Neural cell (in vitro differentiated cells): ENCODE results near the gene LRBA. TPM values are rescaled to one million over a fixed set of nuclear protein-coding genes. Genes with fewer than 3 reads are reported as not detected.

Experiments used
- H2AFZ ChIP-seq: fragments of 200-600, 300-800 bp; sonication (generic), shearing (Covaris generic); 2 replicates; pipeline ENCODE4 v1.6.0; 2014; ENCODE audit warnings: low read depth, mild to moderate bottlenecking, antibody characterized with exemption, low read length, moderate library complexity
- H3F3A ChIP-seq: fragments of 200-600 bp; shearing (Covaris generic); 2 replicates; pipeline ENCODE4 v1.6.1; 2016; ENCODE audit warnings: mild to moderate bottlenecking, moderate library complexity, mixed read lengths, antibody characterized with exemption, low read length; ENCODE audit not compliant: insufficient read depth, poor library complexity, severe bottlenecking
- H3K27ac ChIP-seq: fragments of 200-600, 300-800 bp; sonication (generic), shearing (Covaris generic); 2 replicates; pipeline ENCODE4 v1.5.1; 2014; ENCODE audit warnings: mild to moderate bottlenecking, low read length, moderate library complexity
- H3K27me3 ChIP-seq: fragments of 300-800, 200-600 bp; sonication (generic), shearing (Covaris generic); 2 replicates; pipeline ENCODE4 v1.6.0; 2014; ENCODE audit warnings: mild to moderate bottlenecking, low read depth, low read length, moderate library complexity; ENCODE audit not compliant: insufficient read depth
- H3K36me3 ChIP-seq: fragments of 300-800, 200-600 bp; sonication (generic), shearing (Covaris generic); 2 replicates; pipeline ENCODE4 v1.5.1; 2014; ENCODE audit warnings: mild to moderate bottlenecking, antibody characterized with exemption, low read length, moderate library complexity; ENCODE audit not compliant: insufficient read depth
- H3K4me2 ChIP-seq: fragments of 300-800, 200-600 bp; sonication (generic), shearing (Covaris generic); 2 replicates; pipeline ENCODE4 v1.6.0; 2014; ENCODE audit warnings: mild to moderate bottlenecking, low read length
- H3K4me3 ChIP-seq: fragments of 300-800, 200-600 bp; sonication (generic), shearing (Covaris generic); 2 replicates; pipeline ENCODE4 v1.5.1; 2014; ENCODE audit warnings: mild to moderate bottlenecking, low read length, moderate library complexity
- H3K79me2 ChIP-seq: fragments of 200-600 bp; shearing (Covaris generic); replicated peaks from 2 replicates; pipeline ENCODE4 v1.6.0; 2014; ENCODE audit warnings: mild to moderate bottlenecking, low read length, moderate library complexity; ENCODE audit not compliant: insufficient read depth
- H3K9ac ChIP-seq: fragments of 300-800, 200-600 bp; sonication (generic), shearing (Covaris generic); 2 replicates; pipeline ENCODE4 v1.6.1; 2016; ENCODE audit warnings: mild to moderate bottlenecking, low read length, mixed read lengths
- H3K9me2 ChIP-seq: fragments of 200-600 bp; shearing (Covaris generic); 2 replicates; pipeline ENCODE4 v1.6.1; 2016; ENCODE audit warnings: mild to moderate bottlenecking, low read length, mixed read lengths; ENCODE audit not compliant: insufficient read depth
- H3K9me3 ChIP-seq: fragments of 200-600, 300-800 bp; sonication (generic), shearing (Covaris generic); 2 replicates; pipeline ENCODE4 v1.6.1; 2016; ENCODE audit warnings: mild to moderate bottlenecking, mixed run types, low read length, moderate library complexity, mixed read lengths
- H4K20me1 ChIP-seq: fragments of 200-600 bp; shearing (Covaris generic); 2 replicates; pipeline ENCODE4 v1.6.1; 2016; ENCODE audit warnings: mild to moderate bottlenecking, mixed run types; ENCODE audit not compliant: insufficient read depth
- EP300 ChIP-seq: fragments of 450-650 bp; conservative IDR thresholded peaks from 2 replicates; pipeline ENCODE4 v1.6.1; 2014; ENCODE audit warnings: antibody characterized with exemption, mild to moderate bottlenecking, moderate library complexity; ENCODE audit not compliant: poor library complexity, severe bottlenecking
- EZH2 ChIP-seq: fragments of 200-600, 300-800 bp; shearing (Covaris generic), sonication (generic); IDR thresholded peaks from 2 replicates; pipeline ENCODE4 v1.6.1; 2014; ENCODE audit warnings: antibody characterized with exemption, low read length, borderline replicate concordance, mild to moderate bottlenecking; ENCODE audit not compliant: insufficient read depth, poor library complexity, severe bottlenecking
- MXI1 ChIP-seq: fragments of 450-650 bp; conservative IDR thresholded peaks from 2 replicates; pipeline ENCODE4 v1.6.1; 2014; ENCODE audit warnings: antibody characterized with exemption, mild to moderate bottlenecking; ENCODE audit not compliant: poor library complexity, severe bottlenecking
- POLR2AphosphoS5 ChIP-seq: IDR thresholded peaks from 2 replicates; pipeline ENCODE4 v1.6.1; 2012
- RAD21 ChIP-seq: fragments of 450-650 bp; conservative IDR thresholded peaks from 2 replicates; pipeline ENCODE4 v1.6.1; 2014; ENCODE audit warnings: antibody characterized with exemption, mild to moderate bottlenecking, moderate library complexity
- SMC3 ChIP-seq: fragments of 450-650 bp; conservative IDR thresholded peaks from 2 replicates; pipeline ENCODE4 v1.6.1; 2014; ENCODE audit warnings: antibody characterized with exemption, mild to moderate bottlenecking, moderate library complexity; ENCODE audit not compliant: poor library complexity
- TAF1 ChIP-seq: IDR thresholded peaks from 2 replicates; pipeline ENCODE4 v1.6.1; 2012; ENCODE audit warnings: low read depth
- polyA plus RNA-seq: library from polyadenylated mRNA; depleted of rRNA; stranded (reverse); fragments of >200 nt; gene quantifications from 2 replicates; pipeline ENCODE4 v1.2.3, GENCODE V29; 2014
- TF ChIP-seq, protein P1 (sequence below): fragments of 450-650 bp; IDR thresholded peaks from 2 replicates; pipeline ENCODE4 v1.5.1; 2014; ENCODE audit warnings: antibody characterized with exemption, mild to moderate bottlenecking, moderate library complexity; ENCODE audit not compliant: poor library complexity, severe bottlenecking
- TF ChIP-seq, protein P2 (sequence below): IDR thresholded peaks from 2 replicates; pipeline ENCODE4 v1.6.1; 2012; ENCODE audit warnings: borderline replicate concordance

The LRBA gene
- polyA plus RNA-seq, 1 donor from 2014 or later: 7.1 TPM

DNA sequence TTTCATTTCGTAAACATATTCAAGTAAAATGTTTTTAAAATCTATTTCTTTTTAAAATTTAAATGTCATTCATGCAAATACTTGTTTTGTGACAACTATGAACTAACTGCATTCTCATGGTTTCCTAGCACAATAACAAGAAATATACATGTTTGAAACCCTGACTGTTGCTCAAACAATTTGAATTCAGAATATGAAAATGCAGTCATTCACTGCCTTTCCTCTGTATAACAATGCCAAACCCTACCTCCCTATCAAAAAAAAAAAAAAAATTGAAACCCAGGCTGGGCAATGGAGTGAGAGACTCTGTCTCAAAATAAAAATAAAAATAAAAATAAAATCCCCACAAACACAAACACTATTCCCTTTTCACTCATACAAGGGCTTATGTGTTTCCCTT is 391.0 kb downstream of the LRBA start:
- no peaks in the 10 kb centered on the region for H4K20me1 ChIP-seq
- H3K27ac ChIP-seq: no peak overlapping the region
- no peak overlapping the region for H3K4me2 ChIP-seq
- H2AFZ ChIP-seq: no peak overlapping the region
- H3K4me3 ChIP-seq: no peak overlapping the region
- H3K79me2 ChIP-seq: no peaks in the 10 kb centered on the region
- no peaks in the 10 kb centered on the region for H3K9me3 ChIP-seq
- no peaks in the 10 kb centered on the region for H3K9me2 ChIP-seq
- no peaks in the 10 kb centered on the region for H3K36me3 ChIP-seq
- H3F3A ChIP-seq: no peaks in the 10 kb centered on the region
- no peaks in the 10 kb centered on the region for H3K27me3 ChIP-seq
- no peak overlapping the region for H3K9ac ChIP-seq
- no peak for TF ChIP-seq EP300
- no peak for TF ChIP-seq TAF1
- TF ChIP-seq, protein P1, sequence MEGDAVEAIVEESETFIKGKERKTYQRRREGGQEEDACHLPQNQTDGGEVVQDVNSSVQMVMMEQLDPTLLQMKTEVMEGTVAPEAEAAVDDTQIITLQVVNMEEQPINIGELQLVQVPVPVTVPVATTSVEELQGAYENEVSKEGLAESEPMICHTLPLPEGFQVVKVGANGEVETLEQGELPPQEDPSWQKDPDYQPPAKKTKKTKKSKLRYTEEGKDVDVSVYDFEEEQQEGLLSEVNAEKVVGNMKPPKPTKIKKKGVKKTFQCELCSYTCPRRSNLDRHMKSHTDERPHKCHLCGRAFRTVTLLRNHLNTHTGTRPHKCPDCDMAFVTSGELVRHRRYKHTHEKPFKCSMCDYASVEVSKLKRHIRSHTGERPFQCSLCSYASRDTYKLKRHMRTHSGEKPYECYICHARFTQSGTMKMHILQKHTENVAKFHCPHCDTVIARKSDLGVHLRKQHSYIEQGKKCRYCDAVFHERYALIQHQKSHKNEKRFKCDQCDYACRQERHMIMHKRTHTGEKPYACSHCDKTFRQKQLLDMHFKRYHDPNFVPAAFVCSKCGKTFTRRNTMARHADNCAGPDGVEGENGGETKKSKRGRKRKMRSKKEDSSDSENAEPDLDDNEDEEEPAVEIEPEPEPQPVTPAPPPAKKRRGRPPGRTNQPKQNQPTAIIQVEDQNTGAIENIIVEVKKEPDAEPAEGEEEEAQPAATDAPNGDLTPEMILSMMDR: no peak
- TF ChIP-seq EZH2: no peak
- TF ChIP-seq RAD21: no peak
- no peak for TF ChIP-seq SMC3
- TF ChIP-seq MXI1: no peak
- TF ChIP-seq, protein P2, sequence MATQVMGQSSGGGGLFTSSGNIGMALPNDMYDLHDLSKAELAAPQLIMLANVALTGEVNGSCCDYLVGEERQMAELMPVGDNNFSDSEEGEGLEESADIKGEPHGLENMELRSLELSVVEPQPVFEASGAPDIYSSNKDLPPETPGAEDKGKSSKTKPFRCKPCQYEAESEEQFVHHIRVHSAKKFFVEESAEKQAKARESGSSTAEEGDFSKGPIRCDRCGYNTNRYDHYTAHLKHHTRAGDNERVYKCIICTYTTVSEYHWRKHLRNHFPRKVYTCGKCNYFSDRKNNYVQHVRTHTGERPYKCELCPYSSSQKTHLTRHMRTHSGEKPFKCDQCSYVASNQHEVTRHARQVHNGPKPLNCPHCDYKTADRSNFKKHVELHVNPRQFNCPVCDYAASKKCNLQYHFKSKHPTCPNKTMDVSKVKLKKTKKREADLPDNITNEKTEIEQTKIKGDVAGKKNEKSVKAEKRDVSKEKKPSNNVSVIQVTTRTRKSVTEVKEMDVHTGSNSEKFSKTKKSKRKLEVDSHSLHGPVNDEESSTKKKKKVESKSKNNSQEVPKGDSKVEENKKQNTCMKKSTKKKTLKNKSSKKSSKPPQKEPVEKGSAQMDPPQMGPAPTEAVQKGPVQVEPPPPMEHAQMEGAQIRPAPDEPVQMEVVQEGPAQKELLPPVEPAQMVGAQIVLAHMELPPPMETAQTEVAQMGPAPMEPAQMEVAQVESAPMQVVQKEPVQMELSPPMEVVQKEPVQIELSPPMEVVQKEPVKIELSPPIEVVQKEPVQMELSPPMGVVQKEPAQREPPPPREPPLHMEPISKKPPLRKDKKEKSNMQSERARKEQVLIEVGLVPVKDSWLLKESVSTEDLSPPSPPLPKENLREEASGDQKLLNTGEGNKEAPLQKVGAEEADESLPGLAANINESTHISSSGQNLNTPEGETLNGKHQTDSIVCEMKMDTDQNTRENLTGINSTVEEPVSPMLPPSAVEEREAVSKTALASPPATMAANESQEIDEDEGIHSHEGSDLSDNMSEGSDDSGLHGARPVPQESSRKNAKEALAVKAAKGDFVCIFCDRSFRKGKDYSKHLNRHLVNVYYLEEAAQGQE: no peak
- TF ChIP-seq POLR2AphosphoS5: no peak

DNA sequence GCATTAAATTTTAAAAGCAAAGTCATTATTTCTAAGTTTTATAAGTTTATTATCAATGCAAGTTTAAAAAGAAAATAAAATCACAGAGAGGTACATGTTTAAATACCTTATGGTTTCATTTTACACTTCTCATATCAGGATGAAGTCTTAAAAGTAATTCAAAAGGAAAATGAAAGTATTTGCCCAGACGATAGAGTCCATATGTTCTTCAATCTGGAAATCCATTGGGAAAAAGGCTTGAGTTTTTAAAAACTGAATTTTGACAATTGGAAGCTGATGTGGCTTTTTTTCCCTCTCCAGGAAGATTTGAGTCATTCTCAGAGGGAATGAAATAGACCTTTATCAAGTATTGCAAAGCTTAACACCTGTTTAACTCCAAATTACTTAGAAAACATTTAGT is 396.0 kb downstream of the LRBA start:
- Histone ChIP-seq H3K9me3 (no peaks in the 10 kb centered on the region), H3K36me3 (no peaks in the 10 kb centered on the region), H3K4me3 (no peak overlapping the region), H2AFZ (no peak overlapping the region), H3K79me2 (no peaks in the 10 kb centered on the region), H3F3A (no peaks in the 10 kb centered on the region), H3K9me2 (no peaks in the 10 kb centered on the region), H3K27ac (no peak overlapping the region), H4K20me1 (no peaks in the 10 kb centered on the region), H3K9ac (no peak overlapping the region), H3K4me2 (no peak overlapping the region), H3K27me3 (no peaks in the 10 kb centered on the region)
- TF ChIP-seq SMC3: no peak
- no peak for TF ChIP-seq POLR2AphosphoS5

DNA sequence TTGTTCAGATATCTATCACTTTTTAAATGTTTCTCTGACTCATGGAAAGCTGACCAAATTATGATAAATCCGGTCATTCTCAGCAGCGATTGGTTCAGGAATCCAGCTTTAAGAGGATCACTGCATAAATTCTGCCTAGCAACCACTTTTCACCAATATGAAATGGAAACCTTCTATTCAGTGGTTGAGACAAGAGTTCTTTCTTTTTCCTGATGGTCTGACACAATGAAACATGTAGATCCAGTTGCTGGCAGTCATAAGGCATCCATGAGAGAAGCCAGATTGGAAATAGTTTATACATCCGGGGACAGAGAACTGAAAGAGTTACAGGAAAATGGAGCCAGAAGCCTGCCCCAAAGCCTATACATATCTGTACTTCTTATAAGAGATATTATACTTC is 406.0 kb downstream of the LRBA start:
- Histone ChIP-seq H3K9me2 (no peaks in the 10 kb centered on the region), H3K9ac (no peak overlapping the region), H3K4me2 (no peak overlapping the region), H3K27me3 (no peaks in the 10 kb centered on the region), H2AFZ (no peak overlapping the region), H4K20me1 (no peaks in the 10 kb centered on the region), H3K9me3 (no peaks in the 10 kb centered on the region), H3K27ac (no peak overlapping the region), H3K79me2 (no peaks in the 10 kb centered on the region), H3F3A (no peaks in the 10 kb centered on the region), H3K4me3 (no peak overlapping the region), H3K36me3 (no peaks in the 10 kb centered on the region)
- TF ChIP-seq MXI1 (no peak), SMC3 (no peak), RAD21 (no peak), EP300 (no peak), POLR2AphosphoS5 (no peak), TAF1 (no peak), EZH2 (no peak)
- TF ChIP-seq, protein P1: no peak
- TF ChIP-seq, protein P2: no peak
